Stomach (tissue), 9 donors: ENCODE results near the gene REPS2. TPM values are rescaled to one million over a fixed set of nuclear protein-coding genes. Genes with fewer than 3 reads are reported as not detected.

Source experiments
- DNase-seq, 2 donors: peaks; one replicate each; pipeline versions ENCODE4 v3.0.0 to v3.0.0-alpha.2; 2013 to 2019
- H3K27ac ChIP-seq, 5 donors: fragments of 200-600 bp in 4 of 5; sonication (generic) in 4 of 5; one replicate each; pipeline ENCODE4 v1.5.1; 2013 to 2019; ENCODE audit warnings: mild to moderate bottlenecking in 1 of 5, moderate library complexity in 1 of 5
- H3K27me3 ChIP-seq, 3 donors: fragments of 200-600 bp; sonication (generic); one replicate each; pipeline ENCODE4 v1.5.1; 2017 to 2019; ENCODE audit warnings: mixed run types in 1 of 3
- H3K36me3 ChIP-seq, 4 donors: fragments of 200-600 bp; sonication (generic); 1 replicate in 3 of 4; 2 replicates in 1 of 4; pipeline ENCODE4 v1.5.1; 2016 to 2019
- H3K4me1 ChIP-seq, 4 donors: fragments of 200-600 bp; sonication (generic); one replicate each; pipeline ENCODE4 v1.5.1; 2016 to 2019
- H3K4me3 ChIP-seq, 4 donors: fragments of 200-600 bp; sonication (generic) in 3 of 4; one replicate each; pipeline ENCODE4 v1.5.1; 2016 to 2019; ENCODE audit warnings: mild to moderate bottlenecking in 1 of 4
- H3K9me3 ChIP-seq, 4 donors: fragments of 200-600 bp; sonication (generic); one replicate each; pipeline ENCODE4 v1.5.1; 2016 to 2019
- CTCF ChIP-seq, 7 experiments: fragments of 450-650 bp in 4 of 7; fragments of 200-600 bp in 3 of 7; sonication (generic) in 3 of 7; IDR thresholded peaks; one replicate each; pipeline ENCODE4 v1.5.1; 2016 to 2019; ENCODE audit warnings: antibody characterized with exemption in 7 of 7, control low read depth in 2 of 7, mild to moderate bottlenecking in 1 of 7
- EP300 ChIP-seq: sonication (generic); formaldehyde crosslinking; IDR thresholded peaks from one replicate; pipeline ENCODE4 v1.6.1; 2017; ENCODE audit warnings: antibody characterized with exemption
- POLR2A ChIP-seq, 4 donors: fragments of 450-650 bp; IDR thresholded peaks; one replicate each; pipeline ENCODE4 v1.6.1; 2016; ENCODE audit warnings: antibody characterized with exemption in 4 of 4, control low read depth in 2 of 4, mild to moderate bottlenecking in 1 of 4, moderate library complexity in 1 of 4
- POLR2AphosphoS5 ChIP-seq, 3 donors: sonication (generic); formaldehyde crosslinking; IDR thresholded peaks; one replicate each; pipeline ENCODE4 v1.6.1; 2016; ENCODE audit warnings: antibody characterized with exemption in 3 of 3
- WGBS, 5 donors: extraction: QIAGEN DNeasy Blood & Tissue Kit in 3 of 5; methylation state at CpG; one replicate each; pipeline versions ENCODE4 v1.1.5 to v1.1.7; 2013 to 2018; 5-methylcytosine and 5-hydroxymethylcytosine counted together
- intact Hi-C: fragments of 100-400 bp; cut with DNase I; formaldehyde crosslinking; loops from one replicate; pipeline ENCODE4 v1.15.1; 2023; ENCODE audit warnings: low total_unique reads
- polyA plus RNA-seq, 3 donors: library from polyadenylated mRNA; stranded (reverse); fragments of 200-250 nt; gene quantifications; one replicate each; pipeline ENCODE4 v1.2.3, GENCODE V29; 2013
- total RNA-seq, 5 donors: library from RNA; depleted of rRNA; stranded (reverse); fragments of >200 nt; gene quantifications; one replicate each; pipeline versions ENCODE4 v1.1.0 to v1.2.3, GENCODE V29; 2014 to 2016
- donor health status: healthy with polysubstance abuse.
- donor health status: Bipolar disorder and iron deficiency.
- donor health status: healthy.

REPS2 gene
- total and polyA plus RNA-seq, 8 donors: 6.1 to 281 (median 10.6) TPM

GRCh38 chrX:17007134-17007768, 60.8 kb downstream of the REPS2 start:
- DNase-seq: peak in 1 of 2 donors; percentile 36
- intact Hi-C loops: no loop called here
- Histone ChIP-seq H3K36me3 (no peaks in the 10 kb centered on the region), H3K27ac (no peak overlapping the region), H3K27me3 (peaks cover 0 to 5% (median 0%) of the 10 kb centered on the region in 3 donors), H3K4me3 (peak overlapping the region in 1 of 4 donors; percentile 3), H3K9me3 (no peaks in the 10 kb centered on the region), H3K4me1 (peaks cover 0 to 19% (median 7%) of the 10 kb centered on the region in 4 donors)
- WGBS, 5 donors: 39 to 72% (median 57%) methylated on average over 5 to 8 of the region's 8 CpGs
- no peak for TF ChIP-seq EP300
- no peak for TF ChIP-seq POLR2AphosphoS5 (IDR thresholded peaks at IDR 0.05)
- peak in 1 of 7 experiments; percentile 8 for TF ChIP-seq CTCF (IDR thresholded peaks at IDR 0.05)
- TF ChIP-seq POLR2A (IDR thresholded peaks at IDR 0.05): no peak

- H3K27me3 ChIP-seq: peaks cover 0 to 4% (median 0%) of the 10 kb centered on the region in 3 donors
- peak in 1 of 2 donors; percentile 75 for DNase-seq
- intact Hi-C loops: no loop called here
- 23 to 52% (median 29%) methylated on average over 3 of the region's 3 CpGs for WGBS, 5 donors
- H3K4me1 ChIP-seq: peaks cover 0 to 19% (median 4%) of the 10 kb centered on the region in 4 donors
- H3K9me3 ChIP-seq: no peaks in the 10 kb centered on the region
- no peaks in the 10 kb centered on the region for H3K36me3 ChIP-seq
- no peak for TF ChIP-seq POLR2A (IDR thresholded peaks at IDR 0.05)
- TF ChIP-seq POLR2AphosphoS5 (IDR thresholded peaks at IDR 0.05): peak in 2 of 3 donors; percentile 34 to 54
- peak overlapping the region; percentile 29 to 78 (median 74) for H3K27ac ChIP-seq
- H3K4me3 ChIP-seq: no peak overlapping the region
Measured at GRCh38 chrX:17009856-17010625, 63.6 kb downstream of the REPS2 start.

- intact Hi-C loops: no loop called here
- H3K4me1 ChIP-seq: peaks cover 0 to 19% (median 2%) of the 10 kb centered on the region in 4 donors
- no peaks in the 10 kb centered on the region for H3K36me3 ChIP-seq
- H3K27ac ChIP-seq: no peak overlapping the region
- no peaks in the 10 kb centered on the region for H3K27me3 ChIP-seq
- no peak for DNase-seq
- no peak overlapping the region for H3K4me3 ChIP-seq
- H3K9me3 ChIP-seq: no peaks in the 10 kb centered on the region
- TF ChIP-seq EP300 (no peak), CTCF (IDR thresholded peaks at IDR 0.05) (no peak), POLR2A (IDR thresholded peaks at IDR 0.05) (no peak), POLR2AphosphoS5 (IDR thresholded peaks at IDR 0.05) (no peak)
- 55 to 77% (median 59%) methylated on average over 2 of the region's 2 CpGs for WGBS, 5 donors
Measured at GRCh38 chrX:17012465-17012864, 66.0 kb downstream of the REPS2 start.

GRCh38 chrX:17014216-17014615, 67.8 kb downstream of the REPS2 start:
- TF ChIP-seq EP300: no peak
- TF ChIP-seq POLR2AphosphoS5 (IDR thresholded peaks at IDR 0.05): no peak
- TF ChIP-seq POLR2A (IDR thresholded peaks at IDR 0.05): no peak
- TF ChIP-seq CTCF (IDR thresholded peaks at IDR 0.05): no peak
- WGBS, 5 donors: 24 to 57% (median 44%) methylated on average over 3 of the region's 3 CpGs
- Histone ChIP-seq H3K36me3 (no peaks in the 10 kb centered on the region), H3K4me1 (peaks cover 0 to 16% (median 1%) of the 10 kb centered on the region in 4 donors), H3K27me3 (no peaks in the 10 kb centered on the region), H3K27ac (no peak overlapping the region), H3K9me3 (no peaks in the 10 kb centered on the region), H3K4me3 (no peak overlapping the region)
- intact Hi-C loops: no loop called here
- no peak for DNase-seq
